RWPE2 (cell line): Measurements from ENCODE around the gene PTPN22.

Experiments used
- ATAC-seq: fragments of 200-7000 bp; cut with Tn5 transposase; 3 replicates; pipeline ENCODE4 v1.9.1; 2021; ENCODE audit warnings: low read depth
- DNase-seq: peaks from one replicate; pipeline ENCODE4 v3.0.0-alpha.2; 2020; ENCODE audit warnings: low spot score
- H3K27ac ChIP-seq: fragments of 450-650 bp; 2 replicates; pipeline ENCODE4 v1.5.1; 2017; ENCODE audit warnings: mild to moderate bottlenecking; ENCODE audit not compliant: poor library complexity, severe bottlenecking
- H3K27me3 ChIP-seq: fragments of 250-450 bp; sonication (Bioruptor Pico); 2 replicates; pipeline ENCODE4 v1.5.1; 2021; ENCODE audit warnings: mild to moderate bottlenecking, moderate library complexity; ENCODE audit not compliant: insufficient read depth, poor library complexity, severe bottlenecking
- H3K36me3 ChIP-seq: fragments of 250-450 bp; sonication (Bioruptor Pico); 2 replicates; pipeline ENCODE4 v1.5.1; 2020; ENCODE audit warnings: low read depth, mild to moderate bottlenecking, moderate library complexity
- H3K4me1 ChIP-seq: fragments of 250-450 bp; sonication (Bioruptor Pico); 2 replicates; pipeline ENCODE4 v1.5.1; 2021; ENCODE audit warnings: mild to moderate bottlenecking, moderate library complexity; ENCODE audit not compliant: insufficient read depth, poor library complexity, severe bottlenecking
- H3K4me3 ChIP-seq: fragments of 250-450 bp; sonication (Bioruptor Pico); 2 replicates; pipeline ENCODE4 v1.5.1; 2021; ENCODE audit warnings: mild to moderate bottlenecking, moderate library complexity; ENCODE audit not compliant: severe bottlenecking
- H3K9me3 ChIP-seq: fragments of 250-450 bp; sonication (Bioruptor Pico); 2 replicates; pipeline ENCODE4 v1.5.1; 2021; ENCODE audit warnings: mild to moderate bottlenecking, moderate library complexity; ENCODE audit not compliant: severe bottlenecking
- CTCF ChIP-seq: fragments of 450-650 bp; IDR thresholded peaks from one replicate; pipeline ENCODE4 v1.5.1; 2017; ENCODE audit warnings: mild to moderate bottlenecking, moderate library complexity; ENCODE audit not compliant: poor library complexity, severe bottlenecking

Gene PTPN22

GRCh38 chr1:113899111-113899510 is 27.6 kb upstream of the PTPN22 start:
- Histone ChIP-seq H3K27ac (no peak overlapping the region), H3K4me1 (peaks cover 6% of the 10 kb centered on the region), H3K36me3 (peaks cover 60% of the 10 kb centered on the region), H3K4me3 (no peak overlapping the region), H3K27me3 (no peaks in the 10 kb centered on the region), H3K9me3 (no peaks in the 10 kb centered on the region)
- DNase-seq (no peak), ATAC-seq (no peak)
- TF ChIP-seq CTCF: no peak

DNA sequence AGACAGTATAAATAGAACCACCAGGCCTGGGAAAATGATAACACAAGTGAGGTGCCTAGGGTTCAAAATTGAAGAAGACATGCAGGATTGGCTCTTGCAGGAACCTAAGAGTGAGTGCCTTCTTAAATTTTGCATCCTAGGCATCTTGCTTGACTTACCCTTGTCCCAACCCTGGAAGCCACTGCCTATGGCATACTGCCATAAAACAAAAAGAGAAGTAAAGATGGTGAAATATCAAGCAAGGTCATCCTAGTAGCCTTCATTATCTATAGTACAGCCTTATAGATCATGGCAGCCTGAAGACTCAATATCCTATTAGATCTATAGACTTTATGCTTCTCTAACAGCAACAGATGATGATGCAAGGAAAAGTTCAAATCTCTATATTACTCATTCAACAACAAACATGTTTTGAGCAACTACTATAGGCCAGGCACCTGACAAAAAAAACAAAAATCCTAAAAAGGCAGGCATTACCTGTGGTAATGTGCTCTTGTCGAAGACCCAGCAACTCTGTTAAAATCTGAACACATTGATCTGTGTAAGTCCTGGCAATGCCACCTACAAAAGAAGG is 26.8 kb upstream of the PTPN22 start:
- TF ChIP-seq CTCF: no peak
- no peak for ATAC-seq
- no peak for DNase-seq
- H3K4me3 ChIP-seq: no peak overlapping the region
- peaks cover 62% of the 10 kb centered on the region for H3K36me3 ChIP-seq
- H3K4me1 ChIP-seq: no peaks in the 10 kb centered on the region
- no peaks in the 10 kb centered on the region for H3K9me3 ChIP-seq
- no peak overlapping the region for H3K27ac ChIP-seq
- no peaks in the 10 kb centered on the region for H3K27me3 ChIP-seq

DNA sequence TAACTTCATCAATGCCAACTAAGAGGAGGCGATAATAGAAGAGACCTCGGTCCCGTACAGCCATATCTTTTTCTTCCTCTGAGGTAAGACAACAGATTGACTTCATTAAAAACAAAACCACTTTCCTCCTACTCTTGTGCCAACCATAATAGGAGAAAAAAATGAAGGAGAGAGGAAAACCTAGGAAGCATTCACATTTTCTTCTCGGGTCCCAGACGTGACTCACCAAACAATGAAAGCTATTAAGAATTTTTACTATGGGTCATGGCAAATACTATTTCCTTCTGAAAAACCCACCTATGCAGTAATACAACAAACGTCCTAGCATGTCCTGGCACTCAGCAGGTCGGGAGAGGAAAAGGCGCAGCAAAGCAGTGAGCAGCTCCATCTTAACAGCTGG is 24.4 kb upstream of the PTPN22 start:
- ATAC-seq (no peak), DNase-seq (no peak)
- H3K4me1 ChIP-seq: no peaks in the 10 kb centered on the region
- no peak for TF ChIP-seq CTCF
- H3K9me3 ChIP-seq: no peaks in the 10 kb centered on the region
- no peak overlapping the region for H3K4me3 ChIP-seq
- no peak overlapping the region for H3K27ac ChIP-seq
- H3K27me3 ChIP-seq: no peaks in the 10 kb centered on the region
- peaks cover 60% of the 10 kb centered on the region for H3K36me3 ChIP-seq

- no peak for ATAC-seq
- H3K36me3 ChIP-seq: peaks cover 54% of the 10 kb centered on the region
- no peak overlapping the region for H3K4me3 ChIP-seq
- DNase-seq: no peak
- H3K27me3 ChIP-seq: no peaks in the 10 kb centered on the region
- no peak overlapping the region for H3K27ac ChIP-seq
- H3K9me3 ChIP-seq: no peaks in the 10 kb centered on the region
- TF ChIP-seq CTCF: no peak
- no peaks in the 10 kb centered on the region for H3K4me1 ChIP-seq
Measured at GRCh38 chr1:113895098-113895497, 23.6 kb upstream of the PTPN22 start.

- Histone ChIP-seq H3K4me1 (no peaks in the 10 kb centered on the region), H3K4me3 (no peak overlapping the region), H3K27me3 (no peaks in the 10 kb centered on the region), H3K9me3 (no peaks in the 10 kb centered on the region), H3K27ac (no peak overlapping the region), H3K36me3 (peaks cover 37% of the 10 kb centered on the region)
- DNase-seq (no peak), ATAC-seq (no peak)
- TF ChIP-seq CTCF: no peak
Measured at GRCh38 chr1:113893267-113893666, 21.8 kb upstream of the PTPN22 start.
